Measurements from ENCODE around the gene DGUOK. TPM values are rescaled to one million over a fixed set of nuclear protein-coding genes. Genes with fewer than 3 reads are reported as not detected.

The DGUOK gene
- total RNA-seq, 1 experiment from 2014 or later: 70.7 TPM

DNA sequence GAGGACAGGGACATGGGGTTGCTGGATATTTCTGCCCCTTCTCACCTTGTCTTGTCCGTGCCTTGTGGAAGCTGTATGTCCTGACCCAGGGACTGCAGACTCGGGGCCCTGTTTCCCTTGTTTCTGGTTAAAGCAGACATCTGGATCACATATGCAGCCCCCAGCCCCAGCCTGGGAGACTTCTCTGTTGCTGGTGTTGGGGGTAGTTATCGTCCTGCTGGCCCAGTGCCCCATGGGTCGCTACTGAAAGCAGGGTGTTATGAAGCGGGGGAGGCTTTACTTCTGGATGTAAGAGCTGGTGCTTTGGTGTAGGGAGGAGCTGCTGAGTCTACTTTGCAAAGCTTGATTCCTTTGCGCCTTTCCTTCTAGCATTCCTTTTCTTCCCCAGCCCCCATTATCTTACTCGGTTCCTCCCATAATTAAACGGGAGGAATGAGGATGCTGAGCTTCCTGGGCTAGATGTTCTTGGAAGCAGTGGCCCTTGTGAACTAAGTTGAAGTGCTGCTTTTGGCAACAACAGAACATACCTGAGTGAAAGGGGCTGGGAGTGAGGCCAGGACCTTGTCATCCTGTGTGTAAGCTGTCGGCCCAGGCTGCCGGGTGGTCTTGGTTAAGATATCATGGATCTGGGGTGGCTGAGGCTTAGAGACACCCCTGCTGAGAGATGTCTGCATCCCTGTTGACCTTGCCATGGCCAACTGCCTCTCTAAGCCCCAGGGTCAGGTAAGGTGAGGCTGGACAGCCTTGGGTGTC is 61.4 kb downstream of the DGUOK start:
- H3K4me3 ChIP-seq (ENCODE audit: low read depth, low read length): no peak overlapping the region
- Mint-ChIP-seq H3K27ac (ENCODE audit: unreplicated experiment) (no peak overlapping the region), H3K4me1 (ENCODE audit: low read depth, unreplicated experiment) (peaks cover 23% of the 10 kb centered on the region), H3K9me3 (ENCODE audit: unreplicated experiment) (peaks cover 9% of the 10 kb centered on the region), H3K36me3 (ENCODE audit: insufficient read depth, unreplicated experiment) (peaks cover 74% of the 10 kb centered on the region), H3K27me3 (ENCODE audit: insufficient read depth, unreplicated experiment) (no peaks in the 10 kb centered on the region), H3K4me3 (ENCODE audit: unreplicated experiment) (no peak overlapping the region)
- DNase-seq: no peak
- TF ChIP-seq, protein P1, sequence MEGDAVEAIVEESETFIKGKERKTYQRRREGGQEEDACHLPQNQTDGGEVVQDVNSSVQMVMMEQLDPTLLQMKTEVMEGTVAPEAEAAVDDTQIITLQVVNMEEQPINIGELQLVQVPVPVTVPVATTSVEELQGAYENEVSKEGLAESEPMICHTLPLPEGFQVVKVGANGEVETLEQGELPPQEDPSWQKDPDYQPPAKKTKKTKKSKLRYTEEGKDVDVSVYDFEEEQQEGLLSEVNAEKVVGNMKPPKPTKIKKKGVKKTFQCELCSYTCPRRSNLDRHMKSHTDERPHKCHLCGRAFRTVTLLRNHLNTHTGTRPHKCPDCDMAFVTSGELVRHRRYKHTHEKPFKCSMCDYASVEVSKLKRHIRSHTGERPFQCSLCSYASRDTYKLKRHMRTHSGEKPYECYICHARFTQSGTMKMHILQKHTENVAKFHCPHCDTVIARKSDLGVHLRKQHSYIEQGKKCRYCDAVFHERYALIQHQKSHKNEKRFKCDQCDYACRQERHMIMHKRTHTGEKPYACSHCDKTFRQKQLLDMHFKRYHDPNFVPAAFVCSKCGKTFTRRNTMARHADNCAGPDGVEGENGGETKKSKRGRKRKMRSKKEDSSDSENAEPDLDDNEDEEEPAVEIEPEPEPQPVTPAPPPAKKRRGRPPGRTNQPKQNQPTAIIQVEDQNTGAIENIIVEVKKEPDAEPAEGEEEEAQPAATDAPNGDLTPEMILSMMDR (IDR thresholded peaks at IDR 0.05; ENCODE audit: insufficient read depth in 1 of 2, low read depth in 1 of 2, low read length in 1 of 2, severe bottlenecking in 1 of 2, unreplicated experiment in 1 of 2): no peak
- intact Hi-C loops (cut with micrococcal nuclease; ENCODE audit: unreplicated experiment): no loop called here
- ChIA-PET CTCF (interaction anchor here (0.6 kb wide), 1 partner anchor 190 kb away, joined by 3 read pairs; the partner anchor contains the start of gene MOB1A), POLR2A (no interaction called here)
- peaks cover 9% of the 10 kb centered on the region for H3K36me3 ChIP-seq (ENCODE audit: control insufficient read depth, insufficient read depth, low read length)
- peaks cover 23% of the 10 kb centered on the region for H3K4me1 ChIP-seq
- no peaks in the 10 kb centered on the region for H3K9me3 ChIP-seq
- no peaks in the 10 kb centered on the region for H3K27me3 ChIP-seq (replicated peaks; ENCODE audit: control insufficient read depth, insufficient read depth, low read length)
- no TSS peak for BruUV-seq (replicated peaks)

DNA sequence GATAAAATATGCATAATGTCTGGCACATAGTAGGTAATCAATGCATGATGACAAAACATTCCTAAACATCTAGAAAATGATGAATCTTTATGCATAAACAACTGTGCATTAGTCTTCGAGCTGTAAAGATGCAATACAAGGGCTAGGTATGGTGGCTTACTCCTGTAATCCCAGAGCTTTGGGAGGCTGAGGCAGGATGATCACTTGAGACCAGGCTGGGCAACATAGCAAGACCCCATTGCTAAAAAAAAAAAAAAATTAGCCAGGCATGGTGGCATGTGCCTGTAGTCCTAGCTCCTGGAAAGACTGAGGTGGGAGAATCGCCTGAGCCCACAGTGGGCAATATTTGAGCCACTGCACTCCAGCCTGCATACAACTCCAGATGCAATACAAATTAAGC is 63.3 kb downstream of the DGUOK start:
- peaks cover 15% of the 10 kb centered on the region for H3K4me1 Mint-ChIP-seq (ENCODE audit: low read depth, unreplicated experiment)
- H3K9me3 Mint-ChIP-seq (ENCODE audit: unreplicated experiment): peaks cover 9% of the 10 kb centered on the region
- H3K36me3 Mint-ChIP-seq (ENCODE audit: insufficient read depth, unreplicated experiment): peaks cover 63% of the 10 kb centered on the region
- no peak overlapping the region for H3K27ac Mint-ChIP-seq (ENCODE audit: unreplicated experiment)
- H3K4me3 Mint-ChIP-seq (ENCODE audit: unreplicated experiment): no peak overlapping the region
- Histone ChIP-seq H3K4me1 (peaks cover 20% of the 10 kb centered on the region), H3K27me3 (replicated peaks; ENCODE audit: control insufficient read depth, insufficient read depth, low read length) (no peaks in the 10 kb centered on the region), H3K36me3 (ENCODE audit: control insufficient read depth, insufficient read depth, low read length) (peaks cover 9% of the 10 kb centered on the region), H3K9me3 (no peaks in the 10 kb centered on the region), H3K4me3 (ENCODE audit: low read depth, low read length) (no peak overlapping the region)
- H3K27me3 Mint-ChIP-seq (ENCODE audit: insufficient read depth, unreplicated experiment): no peaks in the 10 kb centered on the region
- DNase-seq: no peak
- TF ChIP-seq, protein P1 (IDR thresholded peaks at IDR 0.05; ENCODE audit: insufficient read depth in 1 of 2, low read depth in 1 of 2, low read length in 1 of 2, severe bottlenecking in 1 of 2, unreplicated experiment in 1 of 2): no peak
- intact Hi-C loops (cut with micrococcal nuclease; ENCODE audit: unreplicated experiment): no loop called here
- POLR2A ChIA-PET: no interaction called here
- CTCF ChIA-PET: no interaction called here
- BruUV-seq (replicated peaks): no TSS peak

DNA sequence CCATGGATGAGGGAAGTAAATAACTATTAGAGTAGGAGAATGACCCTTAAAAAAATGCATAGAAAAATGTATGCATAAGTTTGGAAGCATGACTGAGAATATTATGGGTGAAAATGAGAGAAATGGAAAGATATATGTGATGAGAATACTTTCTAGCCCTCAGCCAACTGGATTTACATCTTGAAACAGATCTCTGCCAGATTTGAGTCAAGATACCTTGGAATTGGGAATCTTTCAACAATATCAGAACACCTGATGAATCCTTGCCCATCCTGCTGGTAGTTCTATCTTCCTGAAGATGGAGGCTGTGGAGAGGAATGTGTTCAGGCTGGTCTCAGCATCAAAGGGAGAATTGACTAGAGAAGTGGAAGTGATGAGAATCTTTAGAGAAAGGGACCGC is 63.9 kb downstream of the DGUOK start:
- H3K4me1 Mint-ChIP-seq (ENCODE audit: low read depth, unreplicated experiment): peaks cover 15% of the 10 kb centered on the region
- H3K36me3 Mint-ChIP-seq (ENCODE audit: insufficient read depth, unreplicated experiment): peaks cover 61% of the 10 kb centered on the region
- H3K4me3 Mint-ChIP-seq (ENCODE audit: unreplicated experiment): no peak overlapping the region
- H3K9me3 ChIP-seq: no peaks in the 10 kb centered on the region
- peaks cover 9% of the 10 kb centered on the region for H3K9me3 Mint-ChIP-seq (ENCODE audit: unreplicated experiment)
- H3K4me3 ChIP-seq (ENCODE audit: low read depth, low read length): no peak overlapping the region
- peaks cover 20% of the 10 kb centered on the region for H3K4me1 ChIP-seq
- ChIA-PET POLR2A (no interaction called here), CTCF (no interaction called here)
- TF ChIP-seq, protein P1 (IDR thresholded peaks at IDR 0.05; ENCODE audit: insufficient read depth in 1 of 2, low read depth in 1 of 2, low read length in 1 of 2, severe bottlenecking in 1 of 2, unreplicated experiment in 1 of 2): no peak
- no TSS peak for BruUV-seq (replicated peaks)
- DNase-seq: no peak
- no peaks in the 10 kb centered on the region for H3K27me3 ChIP-seq (replicated peaks; ENCODE audit: control insufficient read depth, insufficient read depth, low read length)
- no peaks in the 10 kb centered on the region for H3K27me3 Mint-ChIP-seq (ENCODE audit: insufficient read depth, unreplicated experiment)
- no peak overlapping the region for H3K27ac Mint-ChIP-seq (ENCODE audit: unreplicated experiment)
- H3K36me3 ChIP-seq (ENCODE audit: control insufficient read depth, insufficient read depth, low read length): peaks cover 9% of the 10 kb centered on the region
- intact Hi-C loops (cut with micrococcal nuclease; ENCODE audit: unreplicated experiment): no loop called here
